RWPE1 (cell line): ENCODE measurements around the gene LARP4.
"Not testable (repeated sequence)": the region's sequence is repeated elsewhere in the genome, so short reads cannot be mapped to it uniquely, and the experiment has no call there.

Experiments
- CTCF ChIA-PET: fragments of 350-600 bp; sonication (Branson Sonifier 250); formaldehyde crosslinking; extraction: SDS; loops from one replicate; lab custom pipeline; 2021; lab: Yijun Ruan, JAX
- POLR2A ChIA-PET: fragments of 400-600 bp; formaldehyde crosslinking; extraction: SDS; loops from one replicate; lab custom pipeline; 2020; ENCODE audit warnings: antibody characterized with exemption; ENCODE audit not compliant: low non-redundant PET; lab: Yijun Ruan, JAX
- DNase-seq: peaks from one replicate; pipeline ENCODE4 v3.0.0; 2012; ENCODE audit warnings: low spot score
- H3K27ac ChIP-seq: fragments of 450-650 bp; 2 replicates; pipeline ENCODE4 v1.5.1; 2017
- CTCF ChIP-seq: fragments of 450-650 bp; conservative IDR thresholded peaks from 2 replicates; pipeline ENCODE4 v1.5.1; 2017; ENCODE audit warnings: low read depth, mild to moderate bottlenecking

LARP4 gene

GRCh38 chr12:50519353-50519752 lies 118.7 kb downstream of the LARP4 start:
- H3K27ac ChIP-seq = no peak overlapping the region
- ChIA-PET CTCF (no interaction called here), POLR2A (no interaction called here)
- TF ChIP-seq CTCF = no peak
- DNase-seq = no peak

GRCh38 chr12:50520416-50521207 lies 119.9 kb downstream of the LARP4 start:
- ChIA-PET POLR2A (no interaction called here), CTCF (no interaction called here)
- no peak overlapping the region for H3K27ac ChIP-seq

DNA sequence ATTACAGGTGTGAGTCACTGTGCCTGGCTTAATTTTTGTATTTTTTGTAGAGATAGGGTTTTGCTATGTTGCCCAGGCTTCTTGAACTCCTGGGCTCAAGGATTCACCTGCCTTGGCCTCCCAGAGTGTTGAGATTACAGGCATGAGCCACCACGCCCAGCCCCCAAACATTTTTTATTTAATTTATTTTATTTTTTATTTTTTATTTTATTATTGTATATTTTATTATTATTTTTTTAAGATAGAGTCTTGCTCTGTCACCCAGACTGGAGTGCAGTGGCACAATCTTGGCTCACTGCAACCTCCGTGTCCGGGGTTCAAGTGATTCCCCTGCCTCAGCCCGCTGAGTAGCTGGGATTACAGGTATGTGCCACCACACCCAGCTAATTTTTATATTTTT lies 121.1 kb downstream of the LARP4 start:
- not testable (repeated sequence) for H3K27ac ChIP-seq, DNase-seq
- CTCF ChIA-PET = interaction anchor here (0.6 to 0.7 kb wide), 2 partner anchors 9 to 425 kb away, joined by 4 read pairs; no protein-coding TSS in a partner anchor
- POLR2A ChIA-PET = interaction anchor here (0.7 kb wide), 1 partner anchor 1154 kb away, joined by 9 read pairs; the partner anchor contains the start of gene SPATS2

More at GRCh38 chr12:50520416-50521207, 119.9 kb downstream of the LARP4 start:
- no peak for TF ChIP-seq CTCF
- no peak for DNase-seq

DNA sequence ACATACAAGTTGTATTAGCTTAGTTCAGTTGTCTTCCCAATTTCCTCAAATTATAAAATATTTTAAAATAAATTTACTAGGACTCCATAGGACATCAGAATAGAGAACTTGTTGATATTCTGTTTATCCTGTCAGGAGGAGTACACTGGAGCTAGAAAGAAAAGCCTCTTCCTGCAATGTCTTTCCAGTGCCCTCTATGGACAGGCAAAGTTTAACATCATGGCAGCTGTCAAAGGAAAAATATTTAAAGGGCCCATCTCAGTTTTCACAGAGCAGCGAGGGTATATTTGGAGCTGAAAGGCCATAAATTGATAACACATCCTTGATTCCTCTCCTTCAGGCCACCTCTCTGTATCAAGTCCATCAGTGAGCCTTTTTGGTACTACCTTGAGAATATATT lies 123.1 kb downstream of the LARP4 start:
- DNase-seq = no peak
- CTCF ChIA-PET = interaction anchor here (0.8 kb wide), 1 partner anchor 17 kb away, joined by 3 read pairs; no protein-coding TSS in a partner anchor
- TF ChIP-seq CTCF = no peak
- no peak overlapping the region for H3K27ac ChIP-seq
- POLR2A ChIA-PET = no interaction called here

GRCh38 chr12:50524621-50525020 lies 123.9 kb downstream of the LARP4 start:
- TF ChIP-seq CTCF = no peak
- ChIA-PET POLR2A (no interaction called here), CTCF (interaction anchor here (0.8 kb wide), 1 partner anchor 18 kb away, joined by 3 read pairs; no protein-coding TSS in a partner anchor)
- no peak for DNase-seq
- H3K27ac ChIP-seq = no peak overlapping the region

GRCh38 chr12:50525422-50525821 lies 124.7 kb downstream of the LARP4 start:
- ChIA-PET CTCF (interaction anchor here (0.7 to 1.0 kb wide), 2 partner anchors 15 to 21 kb away, joined by 3 read pairs; no protein-coding TSS in a partner anchor), POLR2A (interaction anchor here (0.5 kb wide), 1 partner anchor 411 kb away, joined by 7 read pairs; no protein-coding TSS in a partner anchor)
- DNase-seq = no peak

More at GRCh38 chr12:50525422-50525821, 124.7 kb downstream of the LARP4 start:
- no peak overlapping the region for H3K27ac ChIP-seq
- TF ChIP-seq CTCF = no peak
